Common myeloid progenitor, CD34-positive (primary cell): ENCODE results near the gene POC1A.
"Not testable (repeated sequence)": the region's sequence is repeated elsewhere in the genome, so short reads cannot be mapped to it uniquely, and the experiment has no call there.

Experiments used
- CTCF ChIA-PET: fragments of 350-600 bp; sonication (Branson Sonifier 250); formaldehyde crosslinking; loops from one replicate; lab custom pipeline; 2021; ENCODE audit warnings: antibody characterized with exemption; lab: Charles Lee
- POLR2A ChIA-PET: fragments of 350-600 bp; sonication (Branson Sonifier 250); formaldehyde crosslinking; loops from one replicate; lab custom pipeline; 2021; ENCODE audit warnings: antibody characterized with exemption; lab: Charles Lee
- DNase-seq, 3 donors: peaks; one replicate each; pipeline versions ENCODE4 v3.0.0 to v3.0.0-alpha.2; 2013
- H3K27ac ChIP-seq, 2 experiments: 1 replicate in 1 of 2; 2 replicates in 1 of 2; pipeline ENCODE4 v1.7.0; 2013; ENCODE audit warnings: inconsistent platforms in 2 of 2, low read length in 2 of 2, mild to moderate bottlenecking in 2 of 2, low read depth in 1 of 2, moderate library complexity in 1 of 2; ENCODE audit not compliant: severe bottlenecking in 2 of 2, insufficient read depth in 1 of 2, poor library complexity in 1 of 2
- H3K27me3 ChIP-seq, 5 experiments: replicated peaks in 2 of 5; 1 replicate in 3 of 5; 2 replicates in 2 of 5; pipeline versions ENCODE4 v1.6.1 to v1.7.0; 2013; ENCODE audit warnings: low read length in 4 of 5, mild to moderate bottlenecking in 2 of 5, moderate library complexity in 2 of 5, inconsistent platforms in 1 of 5; ENCODE audit not compliant: insufficient read depth in 5 of 5, control insufficient read depth in 4 of 5
- H3K36me3 ChIP-seq, 4 experiments: 1 replicate in 2 of 4; 2 replicates in 2 of 4; pipeline versions ENCODE4 v1.6.1 to v1.7.0; 2013; ENCODE audit warnings: low read length in 3 of 4, control low read depth in 1 of 4, mild to moderate bottlenecking in 1 of 4; ENCODE audit not compliant: control insufficient read depth in 4 of 4, insufficient read depth in 4 of 4
- H3K4me1 ChIP-seq, 4 experiments: 1 replicate in 3 of 4; 2 replicates in 1 of 4; pipeline versions ENCODE4 v1.6.1 to v1.7.1; 2013; ENCODE audit warnings: low read length in 3 of 4, mild to moderate bottlenecking in 3 of 4, control low read depth in 1 of 4, inconsistent platforms in 1 of 4, moderate library complexity in 1 of 4; ENCODE audit not compliant: control insufficient read depth in 4 of 4, insufficient read depth in 4 of 4; ENCODE audit errors: control extremely low read depth in 1 of 4
- H3K4me3 ChIP-seq, 7 experiments: 1 replicate in 4 of 7; 2 replicates in 3 of 7; pipeline versions ENCODE4 v1.5.1 to v1.7.0; 2013; ENCODE audit warnings: mild to moderate bottlenecking in 7 of 7, low read length in 6 of 7, moderate library complexity in 6 of 7, inconsistent platforms in 2 of 7, low read depth in 2 of 7, control low read depth in 1 of 7; ENCODE audit not compliant: insufficient read depth in 4 of 7, control insufficient read depth in 1 of 7; ENCODE audit errors: extremely low read depth in 1 of 7
- H3K9me3 ChIP-seq, 5 experiments: 1 replicate in 4 of 5; 2 replicates in 1 of 5; pipeline versions ENCODE4 v1.6.1 to v1.7.1; 2013; ENCODE audit warnings: low read length in 4 of 5, mild to moderate bottlenecking in 2 of 5, inconsistent platforms in 1 of 5, low read depth in 1 of 5, moderate library complexity in 1 of 5; ENCODE audit not compliant: control insufficient read depth in 4 of 5, insufficient read depth in 2 of 5; ENCODE audit errors: control extremely low read depth in 1 of 5
- WGBS: methylation state at CpG from one replicate; pipeline ENCODE4 v1.1.5; 2013; ENCODE audit not compliant: insufficient coverage; 5-methylcytosine and 5-hydroxymethylcytosine counted together

The POC1A gene

GRCh38 chr3:52184690-52185089, 30.5 kb upstream of the POC1A start:
- 98% methylated on average over 6 of the region's 8 CpGs for WGBS
- ChIA-PET CTCF (interaction anchor here (0.9 to 1.6 kb wide), 3 partner anchors 9 to 36 kb away, joined by 3 to 5 read pairs (median 4); no protein-coding TSS in a partner anchor), POLR2A (no interaction called here)
- H3K9me3 ChIP-seq, result no peaks in the 10 kb centered on the region
- no peak overlapping the region for H3K27ac ChIP-seq
- H3K36me3 ChIP-seq, result no peaks in the 10 kb centered on the region
- H3K4me1 ChIP-seq, result peaks cover 11 to 42% (median 15%) of the 10 kb centered on the region in 4 experiments
- H3K27me3 ChIP-seq, result no peaks in the 10 kb centered on the region
- no peak for DNase-seq
- H3K4me3 ChIP-seq, result no peak overlapping the region

GRCh38 chr3:52183786-52184445, 29.7 kb upstream of the POC1A start:
- ChIA-PET CTCF (interaction anchor here (0.9 to 1.6 kb wide), 4 partner anchors 9 to 37 kb away, joined by 3 to 5 read pairs (median 3); no protein-coding TSS in a partner anchor), POLR2A (interaction anchor here (0.7 kb wide), 1 partner anchor 104 kb away, joined by 6 read pairs; the partner anchor contains the start of gene GLYCTK)
- no peak overlapping the region for H3K4me3 ChIP-seq
- no peak overlapping the region for H3K27ac ChIP-seq
- H3K9me3 ChIP-seq, result no peaks in the 10 kb centered on the region
- peaks cover 5 to 34% (median 9%) of the 10 kb centered on the region in 4 experiments for H3K4me1 ChIP-seq
- DNase-seq, result no peak
- H3K27me3 ChIP-seq, result no peaks in the 10 kb centered on the region
- no peaks in the 10 kb centered on the region for H3K36me3 ChIP-seq
- 100% methylated on average over 4 of the region's 7 CpGs for WGBS

GRCh38 chr3:52182691-52183090, 28.5 kb upstream of the POC1A start:
- POLR2A ChIA-PET, result no interaction called here
- no peak overlapping the region for H3K27ac ChIP-seq
- no peaks in the 10 kb centered on the region for H3K36me3 ChIP-seq
- H3K4me3 ChIP-seq, result no peak overlapping the region
- H3K9me3 ChIP-seq, result no peaks in the 10 kb centered on the region
- WGBS, result 92% methylated on average over 3 of the region's 4 CpGs
- DNase-seq, result no peak
- peaks cover 0 to 28% (median under 1%) of the 10 kb centered on the region in 4 experiments for H3K4me1 ChIP-seq
- CTCF ChIA-PET, result interaction anchor here (0.9 to 1.8 kb wide), 6 partner anchors 10 to 63 kb away, joined by 3 to 7 read pairs (median 4); no protein-coding TSS in a partner anchor
- no peaks in the 10 kb centered on the region for H3K27me3 ChIP-seq

GRCh38 chr3:52182196-52182595, 28.0 kb upstream of the POC1A start:
- Histone ChIP-seq H3K36me3 (no peaks in the 10 kb centered on the region), H3K4me1 (peaks cover 0 to 32% (median under 1%) of the 10 kb centered on the region in 4 experiments), H3K4me3 (no peak overlapping the region), H3K27me3 (no peaks in the 10 kb centered on the region), H3K9me3 (no peaks in the 10 kb centered on the region), H3K27ac (no peak overlapping the region)
- WGBS, result 95% methylated on average over 4 of the region's 5 CpGs
- no peak for DNase-seq
- ChIA-PET POLR2A (no interaction called here), CTCF (interaction anchor here (0.9 to 1.8 kb wide), 8 partner anchors 10 to 62 kb away, joined by 3 to 7 read pairs (median 4); partner anchors contain the start of gene TLR9)

GRCh38 chr3:52181543-52181942, 27.3 kb upstream of the POC1A start:
- H3K27ac ChIP-seq, result no peak overlapping the region
- no peaks in the 10 kb centered on the region for H3K27me3 ChIP-seq
- H3K4me3 ChIP-seq, result no peak overlapping the region
- DNase-seq, result no peak
- 100% methylated on average over 3 of the region's 4 CpGs for WGBS
- H3K9me3 ChIP-seq, result no peaks in the 10 kb centered on the region
- CTCF ChIA-PET, result interaction anchor here (0.9 to 1.8 kb wide), 4 partner anchors 9 to 43 kb away, joined by 3 to 7 read pairs (median 5); partner anchors contain the start of gene TLR9
- POLR2A ChIA-PET, result no interaction called here
- H3K4me1 ChIP-seq, result peaks cover 0 to 31% (median under 1%) of the 10 kb centered on the region in 4 experiments
- H3K36me3 ChIP-seq, result no peaks in the 10 kb centered on the region

GRCh38 chr3:52178537-52178936, 24.3 kb upstream of the POC1A start:
- ChIA-PET CTCF (interaction anchor here (1.5 kb wide), 1 partner anchor 9 kb away, joined by 3 read pairs; no protein-coding TSS in a partner anchor), POLR2A (no interaction called here)
- DNase-seq, result no peak
- H3K27me3 ChIP-seq, result no peaks in the 10 kb centered on the region
- 89% methylated on average over 1 of the region's 1 CpG for WGBS
- H3K9me3 ChIP-seq, result no peaks in the 10 kb centered on the region
- H3K4me3 ChIP-seq, result no peak overlapping the region
- peaks cover 0 to 17% (median 0%) of the 10 kb centered on the region in 4 experiments for H3K4me1 ChIP-seq
- H3K27ac ChIP-seq, result no peak overlapping the region
- H3K36me3 ChIP-seq, result no peaks in the 10 kb centered on the region

- H3K27me3 ChIP-seq, POLR2A ChIA-PET, H3K27ac ChIP-seq, DNase-seq, H3K9me3 ChIP-seq, H3K4me3 ChIP-seq, H3K36me3 ChIP-seq: not testable (repeated sequence)
- peaks cover 0 to 16% (median 0%) of the 10 kb centered on the region in 4 experiments for H3K4me1 ChIP-seq
- CTCF ChIA-PET, result interaction anchor here (1.5 kb wide), 1 partner anchor 10 kb away, joined by 3 read pairs; no protein-coding TSS in a partner anchor
- 88% methylated on average over 2 of the region's 4 CpGs for WGBS
These were observed 23.9 kb upstream of the POC1A start for GRCh38 chr3:52178126-52178525.
